Measurements from ENCODE around the gene ZNF775.

DNA sequence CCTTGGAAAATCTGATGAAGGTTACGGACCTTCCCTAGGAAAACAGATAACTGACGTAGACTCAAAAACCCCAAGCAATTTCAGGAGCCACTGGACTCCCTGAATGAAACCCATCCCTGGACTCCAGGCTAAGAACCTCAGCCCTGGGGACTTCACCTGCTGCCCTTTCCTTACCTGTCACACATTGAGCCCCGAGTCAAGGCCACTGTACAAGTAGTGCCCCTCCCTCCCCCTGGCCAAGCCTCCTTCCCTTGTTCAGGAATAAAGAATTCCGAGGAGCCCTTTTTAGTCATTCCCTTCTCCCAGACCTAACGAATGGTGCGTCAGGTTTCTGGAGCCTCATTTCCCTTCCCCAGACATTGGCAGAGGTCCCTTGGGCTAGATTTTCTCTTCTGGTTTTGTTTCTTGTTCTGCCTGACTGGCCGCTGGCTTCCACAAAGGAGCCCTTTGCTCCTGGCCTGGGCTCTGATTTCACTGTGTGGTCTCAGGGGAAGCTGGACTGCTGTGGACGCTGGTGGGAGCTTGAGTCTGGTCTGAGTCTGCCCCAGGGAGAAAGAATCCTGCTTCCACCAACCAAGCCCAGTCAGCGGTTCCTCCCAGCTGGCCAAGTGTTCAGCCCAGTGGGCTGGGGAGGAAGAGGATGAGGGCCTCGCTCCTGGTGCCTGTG is 31.7 kb downstream of the ZNF775 start:
- TF ChIP-seq YY1 (IDR thresholded peaks at IDR 0.05; ENCODE audit: low read depth) (no peak), EP300 (IDR thresholded peaks at IDR 0.05; ENCODE audit: borderline replicate concordance) (no peak), REST (IDR thresholded peaks at IDR 0.05; ENCODE audit: low read depth) (no peak), ZBTB7A (IDR thresholded peaks at IDR 0.05; ENCODE audit: low read depth) (no peak), TEAD4 (IDR thresholded peaks at IDR 0.05) (no peak), RAD21 (IDR thresholded peaks at IDR 0.05; ENCODE audit: low read depth) (no peak), TAF1 (IDR thresholded peaks at IDR 0.05; ENCODE audit: low read depth) (no peak), CEBPB (IDR thresholded peaks at IDR 0.05) (no peak), EGR1 (IDR thresholded peaks at IDR 0.05) (no peak), CREB1 (IDR thresholded peaks at IDR 0.05; ENCODE audit: low read depth) (no peak), NFIC (IDR thresholded peaks at IDR 0.05) (no peak), TCF12 (IDR thresholded peaks at IDR 0.05; ENCODE audit: low read depth) (no peak)
- TF ChIP-seq, protein P1, sequence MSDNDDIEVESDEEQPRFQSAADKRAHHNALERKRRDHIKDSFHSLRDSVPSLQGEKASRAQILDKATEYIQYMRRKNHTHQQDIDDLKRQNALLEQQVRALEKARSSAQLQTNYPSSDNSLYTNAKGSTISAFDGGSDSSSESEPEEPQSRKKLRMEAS (IDR thresholded peaks at IDR 0.05), result no peak
- TF ChIP-seq, protein P2, sequence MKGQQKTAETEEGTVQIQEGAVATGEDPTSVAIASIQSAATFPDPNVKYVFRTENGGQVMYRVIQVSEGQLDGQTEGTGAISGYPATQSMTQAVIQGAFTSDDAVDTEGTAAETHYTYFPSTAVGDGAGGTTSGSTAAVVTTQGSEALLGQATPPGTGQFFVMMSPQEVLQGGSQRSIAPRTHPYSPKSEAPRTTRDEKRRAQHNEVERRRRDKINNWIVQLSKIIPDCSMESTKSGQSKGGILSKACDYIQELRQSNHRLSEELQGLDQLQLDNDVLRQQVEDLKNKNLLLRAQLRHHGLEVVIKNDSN (IDR thresholded peaks at IDR 0.05), result no peak

Data from Ishikawa (cell line).